ENCODE data around the gene TRAF3IP1.

DNA sequence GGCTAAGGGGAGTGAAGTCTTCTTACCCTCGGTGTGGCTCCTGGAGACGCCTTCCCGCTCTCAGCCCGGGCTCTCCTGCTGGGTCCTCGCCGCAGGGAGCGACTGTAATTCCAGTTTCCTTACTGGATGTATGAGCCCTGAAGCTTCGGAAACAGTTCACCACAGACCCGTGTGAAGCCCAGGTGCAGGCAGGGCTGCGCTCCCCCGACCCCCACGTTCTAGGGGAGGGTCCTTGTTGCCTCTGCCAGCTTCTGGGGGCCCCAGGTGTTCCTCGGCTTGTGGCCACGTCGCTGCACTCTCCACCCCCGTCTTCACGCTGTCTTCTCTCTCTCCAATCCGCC is 101.3 kb downstream of the TRAF3IP1 start:
- TF ChIP-seq JUND (CRISPR knock-in tag; IDR thresholded peaks at IDR 0.05) (no peak), MED8 (CRISPR knock-in tag; IDR thresholded peaks at IDR 0.05; ENCODE audit: insufficient replicate concordance) (no peak), ZNF569 (CRISPR knock-in tag; IDR thresholded peaks at IDR 0.05; ENCODE audit: borderline replicate concordance) (no peak)
